ENCODE data around the gene LMO4.

The LMO4 gene

DNA sequence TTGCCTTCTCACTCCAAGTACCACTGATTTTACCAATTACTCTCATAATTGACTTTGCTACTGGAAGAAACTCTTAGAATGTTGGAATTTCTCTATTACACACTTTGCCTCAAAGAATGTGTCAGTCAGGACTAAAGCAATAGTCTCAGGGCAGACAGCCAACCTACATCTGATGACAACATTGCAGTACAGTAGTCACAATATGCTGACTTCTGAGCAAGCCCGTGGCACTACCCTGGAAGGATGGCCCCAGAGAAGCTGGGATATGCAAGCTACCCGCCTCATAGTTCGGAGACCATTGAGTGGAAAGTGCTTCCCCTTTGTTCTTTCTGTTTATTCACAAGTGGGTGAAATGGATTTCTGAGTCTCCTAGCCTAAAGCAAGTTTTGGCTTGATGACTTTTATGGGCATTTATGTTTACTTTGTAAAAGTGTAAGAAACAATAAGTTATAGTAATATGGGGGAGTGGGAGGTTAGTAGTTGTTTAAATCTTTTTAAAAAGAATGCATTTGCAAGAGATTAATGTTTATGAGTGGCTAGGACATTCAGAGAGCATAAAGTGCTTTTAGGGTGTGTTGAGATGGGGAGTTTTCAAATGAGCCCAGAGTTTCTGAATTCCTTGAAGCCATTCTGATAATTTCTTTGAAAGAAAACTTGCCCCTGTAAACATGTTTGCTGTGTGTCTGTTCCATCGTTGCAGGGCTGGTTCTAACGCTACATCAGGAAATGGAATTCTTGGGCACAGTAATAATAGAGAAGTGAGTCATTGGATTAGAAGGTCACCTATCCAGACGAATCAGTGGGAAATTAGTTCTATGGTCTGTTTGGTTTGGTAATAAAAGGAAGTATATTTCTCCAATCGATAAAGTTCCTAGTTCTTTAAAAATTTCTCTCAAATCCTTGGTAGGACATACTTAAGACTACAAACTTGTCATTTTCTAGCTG lies 63.8 kb downstream of the LMO4 start:
- Histone ChIP-seq H2AFZ (ENCODE audit: low read depth, low read length, severe bottlenecking) (no peak overlapping the region), H3K79me2 (ENCODE audit: insufficient read depth, low read length) (no peaks in the 10 kb centered on the region), H3K9me3 (ENCODE audit: insufficient read depth, low read length) (peaks cover 9% of the 10 kb centered on the region; the same call in 1 of the 2 replicates), H3K27me3 (ENCODE audit: low read length) (no peaks in the 10 kb centered on the region), H3K4me3 (ENCODE audit: insufficient read depth, low read length, poor library complexity, severe bottlenecking) (peak overlapping the region; percentile 33), H3K9ac (ENCODE audit: low read length) (peak overlapping the region; percentile 57), H3K4me2 (ENCODE audit: low read depth, low read length, poor library complexity, severe bottlenecking) (peak overlapping the region; percentile 82), H3K9me2 (replicated peaks; ENCODE audit: insufficient read depth, low read length) (no peaks in the 10 kb centered on the region), H3K27ac (ENCODE audit: low read depth, low read length) (peak overlapping the region; percentile 99), H4K20me1 (ENCODE audit: low read depth, low read length) (no peaks in the 10 kb centered on the region), H3F3A (ENCODE audit: insufficient read depth) (peaks cover 35% of the 10 kb centered on the region), H3K36me3 (ENCODE audit: low read length) (0 out of 2 replicates have a peak, but pooled peaks cover 13% of the 10 kb centered on the region)
- TF ChIP-seq, protein P1, sequence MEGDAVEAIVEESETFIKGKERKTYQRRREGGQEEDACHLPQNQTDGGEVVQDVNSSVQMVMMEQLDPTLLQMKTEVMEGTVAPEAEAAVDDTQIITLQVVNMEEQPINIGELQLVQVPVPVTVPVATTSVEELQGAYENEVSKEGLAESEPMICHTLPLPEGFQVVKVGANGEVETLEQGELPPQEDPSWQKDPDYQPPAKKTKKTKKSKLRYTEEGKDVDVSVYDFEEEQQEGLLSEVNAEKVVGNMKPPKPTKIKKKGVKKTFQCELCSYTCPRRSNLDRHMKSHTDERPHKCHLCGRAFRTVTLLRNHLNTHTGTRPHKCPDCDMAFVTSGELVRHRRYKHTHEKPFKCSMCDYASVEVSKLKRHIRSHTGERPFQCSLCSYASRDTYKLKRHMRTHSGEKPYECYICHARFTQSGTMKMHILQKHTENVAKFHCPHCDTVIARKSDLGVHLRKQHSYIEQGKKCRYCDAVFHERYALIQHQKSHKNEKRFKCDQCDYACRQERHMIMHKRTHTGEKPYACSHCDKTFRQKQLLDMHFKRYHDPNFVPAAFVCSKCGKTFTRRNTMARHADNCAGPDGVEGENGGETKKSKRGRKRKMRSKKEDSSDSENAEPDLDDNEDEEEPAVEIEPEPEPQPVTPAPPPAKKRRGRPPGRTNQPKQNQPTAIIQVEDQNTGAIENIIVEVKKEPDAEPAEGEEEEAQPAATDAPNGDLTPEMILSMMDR (IDR thresholded peaks at IDR 0.05; ENCODE audit: insufficient read depth, low read length, poor library complexity, severe bottlenecking): no peak
- no peak for TF ChIP-seq EZH2phosphoT487 (conservative IDR thresholded peaks at IDR 0.05; ENCODE audit: low read length)

- TF ChIP-seq EZH2phosphoT487 (conservative IDR thresholded peaks at IDR 0.05; ENCODE audit: low read length): no peak
- TF ChIP-seq, protein P1 (IDR thresholded peaks at IDR 0.05; ENCODE audit: insufficient read depth, low read length, poor library complexity, severe bottlenecking): no peak
- H4K20me1 ChIP-seq (ENCODE audit: low read depth, low read length): no peaks in the 10 kb centered on the region
- H3K27me3 ChIP-seq (ENCODE audit: low read length): no peaks in the 10 kb centered on the region
- peaks cover 9% of the 10 kb centered on the region; the same call in 1 of the 2 replicates for H3K9me3 ChIP-seq (ENCODE audit: insufficient read depth, low read length)
- 0 out of 2 replicates have a peak, but pooled peaks cover 13% of the 10 kb centered on the region for H3K36me3 ChIP-seq (ENCODE audit: low read length)
- H3K9me2 ChIP-seq (replicated peaks; ENCODE audit: insufficient read depth, low read length): no peaks in the 10 kb centered on the region
- H3F3A ChIP-seq (ENCODE audit: insufficient read depth): peaks cover 45% of the 10 kb centered on the region
- H2AFZ ChIP-seq (ENCODE audit: low read depth, low read length, severe bottlenecking): no peak overlapping the region
- H3K9ac ChIP-seq (ENCODE audit: low read length): peak overlapping the region; percentile 57
- H3K4me2 ChIP-seq (ENCODE audit: low read depth, low read length, poor library complexity, severe bottlenecking): peak overlapping the region; percentile 82
- H3K79me2 ChIP-seq (ENCODE audit: insufficient read depth, low read length): peaks cover under 1% of the 10 kb centered on the region; the same call in 1 of the 2 replicates
- peak overlapping the region; percentile 99 for H3K27ac ChIP-seq (ENCODE audit: low read depth, low read length)
- peak overlapping the region; percentile 33 for H3K4me3 ChIP-seq (ENCODE audit: insufficient read depth, low read length, poor library complexity, severe bottlenecking)
These were observed 64.9 kb downstream of the LMO4 start for GRCh38 chr1:87393445-87394085.

DNA sequence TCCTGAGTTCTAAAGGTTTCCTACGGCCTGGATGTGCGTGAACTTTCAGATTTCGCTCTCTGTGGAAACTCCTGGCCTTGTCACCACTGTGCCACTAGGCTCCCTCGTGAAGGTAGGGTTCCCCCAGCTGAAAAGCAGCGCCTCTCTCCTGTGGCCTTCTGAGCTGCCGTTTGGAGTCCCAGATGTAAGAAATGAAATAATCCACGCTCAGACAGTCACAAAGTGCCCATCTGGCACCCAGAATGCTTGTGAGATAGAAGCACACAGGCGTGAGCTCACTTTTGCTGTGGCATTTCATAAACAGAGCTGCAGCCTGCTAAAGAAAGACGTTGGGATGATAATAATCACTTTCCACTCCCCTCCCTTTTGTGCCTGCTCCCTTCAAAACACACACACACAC lies 65.8 kb downstream of the LMO4 start:
- 0 out of 2 replicates have a peak, but pooled peaks cover 5% of the 10 kb centered on the region for H3K36me3 ChIP-seq (ENCODE audit: low read length)
- no peaks in the 10 kb centered on the region for H4K20me1 ChIP-seq (ENCODE audit: low read depth, low read length)
- peak overlapping the region; percentile 33 for H3K4me3 ChIP-seq (ENCODE audit: insufficient read depth, low read length, poor library complexity, severe bottlenecking)
- H3F3A ChIP-seq (ENCODE audit: insufficient read depth): peaks cover 53% of the 10 kb centered on the region
- no peaks in the 10 kb centered on the region for H3K9me2 ChIP-seq (replicated peaks; ENCODE audit: insufficient read depth, low read length)
- H3K79me2 ChIP-seq (ENCODE audit: insufficient read depth, low read length): peaks cover 6% of the 10 kb centered on the region; the same call in 1 of the 2 replicates
- H3K9me3 ChIP-seq (ENCODE audit: insufficient read depth, low read length): peaks cover 7% of the 10 kb centered on the region; the same call in 1 of the 2 replicates
- H3K27me3 ChIP-seq (ENCODE audit: low read length): no peaks in the 10 kb centered on the region
- H2AFZ ChIP-seq (ENCODE audit: low read depth, low read length, severe bottlenecking): no peak overlapping the region
- peak overlapping the region; percentile 57 for H3K9ac ChIP-seq (ENCODE audit: low read length)
- TF ChIP-seq EZH2phosphoT487 (conservative IDR thresholded peaks at IDR 0.05; ENCODE audit: low read length): no peak
- TF ChIP-seq, protein P1 (IDR thresholded peaks at IDR 0.05; ENCODE audit: insufficient read depth, low read length, poor library complexity, severe bottlenecking): no peak
- H3K27ac ChIP-seq (ENCODE audit: low read depth, low read length): peak overlapping the region; percentile 99
- H3K4me2 ChIP-seq (ENCODE audit: low read depth, low read length, poor library complexity, severe bottlenecking): peak overlapping the region; percentile 82
